ENCODE measurements around the gene TPM1.
"Not testable (repeated sequence)": the region's sequence is repeated elsewhere in the genome, so short reads cannot be mapped to it uniquely, and the experiment has no call there.

- TF ChIP-seq, protein P1, sequence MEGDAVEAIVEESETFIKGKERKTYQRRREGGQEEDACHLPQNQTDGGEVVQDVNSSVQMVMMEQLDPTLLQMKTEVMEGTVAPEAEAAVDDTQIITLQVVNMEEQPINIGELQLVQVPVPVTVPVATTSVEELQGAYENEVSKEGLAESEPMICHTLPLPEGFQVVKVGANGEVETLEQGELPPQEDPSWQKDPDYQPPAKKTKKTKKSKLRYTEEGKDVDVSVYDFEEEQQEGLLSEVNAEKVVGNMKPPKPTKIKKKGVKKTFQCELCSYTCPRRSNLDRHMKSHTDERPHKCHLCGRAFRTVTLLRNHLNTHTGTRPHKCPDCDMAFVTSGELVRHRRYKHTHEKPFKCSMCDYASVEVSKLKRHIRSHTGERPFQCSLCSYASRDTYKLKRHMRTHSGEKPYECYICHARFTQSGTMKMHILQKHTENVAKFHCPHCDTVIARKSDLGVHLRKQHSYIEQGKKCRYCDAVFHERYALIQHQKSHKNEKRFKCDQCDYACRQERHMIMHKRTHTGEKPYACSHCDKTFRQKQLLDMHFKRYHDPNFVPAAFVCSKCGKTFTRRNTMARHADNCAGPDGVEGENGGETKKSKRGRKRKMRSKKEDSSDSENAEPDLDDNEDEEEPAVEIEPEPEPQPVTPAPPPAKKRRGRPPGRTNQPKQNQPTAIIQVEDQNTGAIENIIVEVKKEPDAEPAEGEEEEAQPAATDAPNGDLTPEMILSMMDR (IDR thresholded peaks at IDR 0.05), result not testable (repeated sequence)
- TF ChIP-seq POLR2AphosphoS5, POLR2A (IDR thresholded peaks at IDR 0.05): not testable (repeated sequence)
Observed at GRCh38 chr15:63105354-63105753, 62.8 kb downstream of the TPM1 start.

Data from prostate gland (tissue), 2 donors.